CD4-positive, alpha-beta T cell treated with Interleukin-6 at 100 ng/mL for 8 hours (primary cell): ENCODE results near the gene CYP4F2.
A peak's percentile ranks its signal among the peaks of the same experiment; 100 is the strongest.
"Not testable (repeated sequence)": the region's sequence is repeated elsewhere in the genome, so short reads cannot be mapped to it uniquely, and the experiment has no call there.

ENCODE experiments used
- DNase-seq: peaks from one replicate; pipeline ENCODE4 v3.0.0-alpha.2; 2020; ENCODE audit warnings: mixed read lengths, low spot score

CYP4F2 gene

DNA sequence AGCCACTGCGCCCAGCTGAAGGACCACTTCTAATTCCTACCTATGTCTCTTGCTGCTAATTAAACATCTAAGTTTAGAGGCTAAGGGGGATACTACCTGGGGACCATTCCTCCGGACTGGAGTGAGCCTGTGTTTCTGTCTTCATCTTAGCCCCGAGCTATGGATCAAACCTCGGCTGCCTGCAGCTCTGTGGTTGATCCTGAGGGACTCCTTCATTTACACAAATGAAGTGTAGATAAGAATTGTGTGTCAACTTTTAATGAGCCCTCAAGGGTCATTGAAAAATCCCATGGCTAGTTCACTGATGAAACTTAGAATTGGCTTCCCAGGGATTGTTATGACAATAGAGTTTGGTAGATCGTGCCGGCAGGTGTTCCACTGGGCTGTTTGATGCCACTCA is 51.0 kb downstream of the CYP4F2 start:
- no peak for DNase-seq

DNA sequence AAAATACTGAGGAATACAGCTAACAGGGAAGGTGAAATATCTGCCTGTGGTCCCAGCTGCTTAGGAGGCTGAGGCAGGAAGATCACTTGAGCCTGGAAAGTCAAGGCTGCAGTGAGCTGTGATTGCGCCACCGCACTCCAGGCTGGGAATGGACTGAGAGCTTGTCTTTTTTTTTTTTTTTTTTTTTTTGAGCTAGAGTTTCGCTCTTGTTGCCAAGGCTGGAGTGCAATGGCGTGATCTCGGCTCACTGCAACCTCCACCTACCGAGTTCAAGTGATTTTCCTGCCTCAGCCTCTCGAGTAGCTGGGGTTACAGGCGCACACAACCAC is 54.0 kb downstream of the CYP4F2 start:
- DNase-seq = not testable (repeated sequence)

- DNase-seq = no peak
Measured at GRCh38 chr19:15843203-15843893, 54.5 kb downstream of the CYP4F2 start.

GRCh38 chr19:15841875-15842569 is 55.9 kb downstream of the CYP4F2 start:
- DNase-seq = no peak

GRCh38 chr19:15840833-15841232 is 57.0 kb downstream of the CYP4F2 start:
- no peak for DNase-seq

GRCh38 chr19:15839888-15840287 is 58.0 kb downstream of the CYP4F2 start:
- DNase-seq = not testable (repeated sequence)

DNA sequence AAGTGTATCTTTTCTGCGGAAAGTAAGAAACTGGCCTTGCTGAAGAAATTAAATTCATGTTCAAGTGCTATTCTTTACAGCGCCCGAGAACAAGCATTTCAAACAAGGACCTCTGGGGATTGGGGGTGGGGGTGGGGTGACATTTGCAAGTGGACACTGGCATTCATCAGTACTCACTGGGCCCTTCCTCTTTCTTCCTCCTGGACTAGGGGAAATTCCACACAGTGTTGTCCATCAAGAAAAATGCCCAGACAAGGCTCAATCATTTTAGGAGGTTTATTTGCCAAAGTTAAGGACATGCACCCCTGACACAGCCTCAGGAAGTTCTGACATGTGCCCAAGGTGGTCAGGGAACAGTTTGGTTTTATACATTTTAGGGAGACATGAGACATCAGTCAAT is 59.5 kb downstream of the CYP4F2 start:
- no peak for DNase-seq

DNA sequence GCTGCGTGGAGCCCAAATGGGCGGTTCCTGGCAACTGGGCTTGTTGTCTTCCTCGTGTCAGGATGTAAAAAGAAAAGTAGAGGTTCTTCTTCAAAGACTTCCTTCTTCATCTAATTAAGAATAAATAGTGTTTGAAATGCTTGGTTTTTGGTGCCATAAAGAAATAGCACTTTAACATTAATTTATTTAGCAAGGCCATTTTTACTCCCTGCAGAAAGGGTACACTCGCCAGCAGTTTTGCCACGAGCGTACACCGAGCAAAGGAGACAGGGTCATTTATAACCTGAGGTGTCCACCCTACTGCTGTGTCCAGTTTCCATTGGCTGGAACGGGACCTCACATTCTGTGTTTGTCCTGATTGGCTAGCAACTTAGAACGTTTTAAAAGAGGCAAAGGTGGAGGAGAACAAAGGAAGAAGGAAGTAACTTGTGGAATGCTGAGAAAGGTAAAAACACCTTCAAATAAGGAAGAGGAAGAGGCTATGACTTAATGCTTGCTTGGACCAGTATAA is 60.6 kb downstream of the CYP4F2 start:
- DNase-seq = no peak

DNA sequence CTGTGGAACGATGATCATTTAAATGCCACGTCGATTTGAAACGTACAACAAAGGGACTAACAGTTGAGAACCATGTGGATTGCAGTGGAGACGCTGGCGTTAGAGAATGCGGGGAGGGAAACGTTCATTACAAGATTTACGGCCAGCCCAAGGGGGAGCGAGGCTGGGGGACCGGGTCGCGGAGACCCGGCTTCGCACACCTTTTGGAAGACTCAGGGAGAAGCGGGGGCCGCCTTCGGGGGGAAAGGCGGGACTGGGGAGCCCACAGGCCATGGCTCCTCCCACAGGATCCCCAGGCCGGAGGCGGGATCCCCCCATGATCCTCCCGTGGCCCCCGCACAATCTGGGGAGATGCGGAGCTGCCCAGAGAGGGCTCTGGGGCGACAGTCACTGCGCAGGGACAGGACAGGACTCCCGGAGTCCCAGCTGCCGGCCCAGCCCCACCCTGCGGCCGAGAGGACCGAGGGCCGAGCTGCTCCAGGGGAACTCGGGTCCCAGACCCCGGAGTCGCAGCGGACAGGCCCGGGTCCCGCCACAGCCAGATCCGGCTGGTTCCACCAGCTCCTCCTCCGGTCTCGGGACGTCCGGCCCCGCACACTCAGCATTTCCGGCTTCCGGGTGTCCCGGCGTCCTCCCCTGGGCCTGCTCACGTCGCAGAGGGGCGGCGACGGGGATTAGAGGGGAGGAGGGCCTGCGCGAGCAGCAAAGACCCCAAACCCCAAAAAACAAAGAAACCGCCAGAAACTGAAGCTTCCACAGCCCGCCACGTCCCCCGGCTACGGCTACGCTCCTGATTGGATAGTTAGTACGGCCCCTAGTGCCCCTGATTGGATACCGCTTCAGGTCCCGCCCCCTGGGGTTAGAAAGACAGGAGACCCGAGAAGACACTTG is 61.3 kb downstream of the CYP4F2 start:
- DNase-seq = peak; percentile 97

DNA sequence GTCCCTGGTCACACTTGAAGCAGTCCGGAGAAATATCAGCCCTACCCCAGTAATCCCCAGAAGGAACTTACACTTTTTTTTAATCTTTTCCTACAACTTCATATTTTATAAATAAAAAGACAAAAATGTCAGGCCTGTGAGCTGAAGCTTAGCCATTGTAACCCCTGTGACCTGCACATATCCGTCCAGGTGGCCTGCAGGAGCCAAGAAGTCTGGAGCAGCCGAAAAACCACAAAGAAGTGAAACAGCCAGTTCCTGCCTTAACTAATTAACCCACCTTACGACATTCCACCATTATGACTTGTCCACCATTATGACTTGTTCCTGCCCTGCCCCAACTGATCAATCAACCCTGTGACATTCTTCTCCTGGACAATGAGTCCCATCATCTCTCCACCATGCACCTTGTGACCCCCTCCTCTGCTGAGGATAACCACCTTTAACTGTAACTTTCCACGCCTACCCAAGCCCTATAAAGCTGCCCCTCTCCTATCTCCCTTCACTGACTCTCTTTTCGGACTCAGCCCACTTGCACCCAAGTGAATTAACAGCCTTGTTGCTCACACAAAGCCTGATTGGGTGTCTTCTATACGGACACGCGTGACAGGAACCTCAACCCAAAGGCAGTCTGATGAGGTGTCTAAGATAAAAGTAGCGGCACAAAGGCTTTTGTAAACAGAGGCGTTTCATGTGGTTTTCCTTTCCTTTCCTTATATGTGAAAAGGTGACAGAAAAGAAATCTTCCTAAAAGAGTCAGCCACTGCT is 62.1 kb downstream of the CYP4F2 start:
- peak; percentile 88 for DNase-seq

DNA sequence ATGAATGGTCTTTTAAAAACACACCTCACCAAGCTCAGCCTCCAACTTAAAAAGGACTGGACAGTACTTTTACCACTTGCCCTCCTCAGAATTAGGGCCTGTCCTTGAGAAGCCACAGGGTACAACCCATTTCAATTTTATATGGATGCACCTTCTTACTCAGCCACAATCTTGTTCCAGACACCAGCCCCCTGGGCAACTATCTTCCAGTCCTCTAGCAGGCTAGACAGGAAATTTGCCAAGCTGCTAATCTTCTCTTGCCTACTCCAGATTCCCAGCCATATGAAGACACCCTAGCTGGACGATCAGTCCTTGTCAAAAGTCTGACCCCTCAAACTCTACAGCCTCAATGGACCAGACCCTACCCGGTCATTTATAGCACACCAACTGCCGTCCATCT is 63.6 kb downstream of the CYP4F2 start:
- not testable (repeated sequence) for DNase-seq

- DNase-seq = no peak
Measured at GRCh38 chr19:15831626-15832025, 66.2 kb downstream of the CYP4F2 start.

DNA sequence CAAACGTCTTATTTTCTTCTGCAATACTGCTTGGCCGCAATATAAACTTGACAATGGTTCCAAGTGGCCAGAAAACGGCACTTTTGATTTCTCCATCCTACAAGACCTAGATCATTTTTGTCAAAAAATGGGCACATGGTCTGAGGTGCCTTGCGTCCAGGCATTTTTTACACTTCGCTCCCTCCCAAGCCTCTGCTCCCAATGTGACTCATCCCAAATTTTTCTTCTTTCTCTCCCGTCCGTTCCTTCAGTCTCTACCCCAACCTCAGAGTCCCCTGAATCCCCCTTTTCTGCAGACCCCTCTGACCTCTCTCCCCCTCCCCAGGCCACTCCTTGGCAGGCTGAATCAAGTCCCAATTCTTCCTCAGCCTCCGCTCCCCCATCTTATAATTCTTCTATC is 68.1 kb downstream of the CYP4F2 start:
- no peak for DNase-seq

- DNase-seq = no peak
Measured at GRCh38 chr19:15829306-15829698, 68.6 kb downstream of the CYP4F2 start.

- not testable (repeated sequence) for DNase-seq
Measured at GRCh38 chr19:15828611-15829305, 69.1 kb downstream of the CYP4F2 start.

DNA sequence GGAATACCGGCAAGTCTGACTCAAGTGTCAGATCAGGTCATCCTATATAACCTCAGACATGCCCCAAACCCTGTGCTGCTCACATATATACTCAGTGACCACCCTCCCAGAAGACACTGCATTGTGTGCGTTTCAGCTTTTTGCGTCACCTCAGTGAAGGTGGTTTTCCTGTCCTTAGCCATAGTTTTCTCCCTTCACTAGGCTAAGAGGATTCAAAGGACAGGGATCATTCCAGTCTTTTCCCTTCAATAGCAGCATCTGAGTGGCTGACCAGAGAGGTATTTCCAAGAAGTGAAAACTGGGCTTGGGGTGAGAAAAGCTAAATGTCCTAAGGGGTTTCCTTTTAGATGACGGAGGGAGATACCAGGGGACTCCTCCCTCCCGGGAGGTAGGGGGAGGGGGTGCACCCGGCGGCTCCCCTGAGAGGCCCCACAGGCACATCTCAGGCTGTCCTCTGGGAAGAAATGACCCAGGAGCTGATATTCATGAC is 69.7 kb downstream of the CYP4F2 start:
- no peak for DNase-seq
